GM12878 (cell line): ENCODE measurements around the gene ADGRL3. TPM values are rescaled to one million over a fixed set of nuclear protein-coding genes. Genes with fewer than 3 reads are reported as not detected.

Source experiments
- ATAC-seq: fragments of 200-7000 bp; cut with Tn5 transposase; 3 replicates; pipeline ENCODE4 v1.9.1; 2020; ENCODE audit warnings: mild to moderate bottlenecking, moderate library complexity
- BruUV-seq: library from RNA; stranded (reverse); fragments of 400-500 nt; replicated peaks from 2 replicates; lab custom pipeline; 2021; lab: Mats Ljungman, UMichigan
- CTCF ChIA-PET: fragments of 300-600 bp; sonication (Branson Sonifier 250); formaldehyde crosslinking; extraction: SDS; loops from one replicate; lab custom pipeline; 2021; ENCODE audit warnings: inconsistent platforms; lab: Yijun Ruan, JAX
- POLR2A ChIA-PET: fragments of 350-600 bp; formaldehyde crosslinking; extraction: SDS; loops from one replicate; lab custom pipeline; 2021; ENCODE audit warnings: inconsistent platforms; lab: Charles Lee
- RAD21 ChIA-PET: fragments of 300-600 bp; sonication (Branson Sonifier 250); formaldehyde crosslinking; loops from one replicate; lab custom pipeline; 2023; ENCODE audit warnings: antibody characterized with exemption; ENCODE audit not compliant: unreplicated experiment; lab: Charles Lee
- SMC1A ChIA-PET: fragments of 300-600 bp; sonication (Branson Sonifier 250); formaldehyde crosslinking; loops from one replicate; lab custom pipeline; 2023; ENCODE audit not compliant: unreplicated experiment, uncharacterized antibody; lab: Charles Lee
- DNase-seq: peaks from one replicate; pipeline ENCODE4 v3.0.0-alpha.2; 2011; ENCODE audit warnings: low read depth, low spot score
- FAIRE-seq: peaks from 3 replicates; lab custom pipeline; 2011; peaks lifted over from hg19 to GRCh38; lab: Jason Lieb, UNC
- H2AFZ ChIP-seq: 2 replicates; pipeline ENCODE4 v1.6.0; 2011; ENCODE audit warnings: low read depth, low read length, control low read depth; ENCODE audit not compliant: control insufficient read depth
- H3K27ac ChIP-seq: 2 replicates; pipeline ENCODE4 v1.5.1; 2011; ENCODE audit warnings: control low read depth; ENCODE audit not compliant: control insufficient read depth, insufficient read depth
- H3K27me3 ChIP-seq, 2 experiments: replicated peaks in 1 of 2; 2 replicates each; pipeline versions ENCODE4 v1.6.0 to v1.6.1; 2011; ENCODE audit warnings: low read length in 1 of 2; ENCODE audit not compliant: control insufficient read depth in 2 of 2, insufficient read depth in 2 of 2
- H3K36me3 ChIP-seq, 2 experiments: 2 replicates each; pipeline ENCODE4 v1.5.1; 2011; ENCODE audit warnings: low read length in 1 of 2; ENCODE audit not compliant: control insufficient read depth in 2 of 2, insufficient read depth in 2 of 2
- H3K4me1 ChIP-seq: 2 replicates; pipeline ENCODE4 v1.6.1; 2011; ENCODE audit warnings: mild to moderate bottlenecking, low read length, moderate library complexity, mixed read lengths; ENCODE audit not compliant: control insufficient read depth, insufficient read depth
- H3K4me2 ChIP-seq: 2 replicates; pipeline ENCODE4 v1.6.0; 2011; ENCODE audit warnings: control low read depth; ENCODE audit not compliant: control insufficient read depth, insufficient read depth
- H3K4me3 ChIP-seq: fragments of 200-600 bp; sonication (generic); 2 replicates; pipeline ENCODE4 v1.5.1; 2016
- H3K79me2 ChIP-seq: 2 replicates; pipeline ENCODE4 v1.6.0; 2011; ENCODE audit warnings: low read length; ENCODE audit not compliant: control insufficient read depth, insufficient read depth
- H3K9ac ChIP-seq: 2 replicates; pipeline ENCODE4 v1.8.0; 2011; ENCODE audit warnings: low read length, control low read depth, mixed read lengths; ENCODE audit not compliant: control insufficient read depth, insufficient read depth
- H3K9me3 ChIP-seq: replicated peaks from 3 replicates; pipeline ENCODE4 v1.5.1; 2011; ENCODE audit warnings: mild to moderate bottlenecking, low read length; ENCODE audit not compliant: control insufficient read depth, insufficient read depth
- H4K20me1 ChIP-seq: 2 replicates; pipeline ENCODE4 v1.6.0; 2011; ENCODE audit not compliant: control insufficient read depth, insufficient read depth
- BACH1 ChIP-seq: fragments of 450-650 bp; IDR thresholded peaks from 2 replicates; pipeline ENCODE4 v1.6.1; 2017; ENCODE audit warnings: mild to moderate bottlenecking, borderline replicate concordance
- CREB1 ChIP-seq: IDR thresholded peaks from 2 replicates; pipeline ENCODE4 v1.6.1; 2012; ENCODE audit warnings: low read depth, mild to moderate bottlenecking, inconsistent platforms
- FOXM1 ChIP-seq: IDR thresholded peaks from 2 replicates; pipeline ENCODE4 v1.6.1; 2012; ENCODE audit warnings: low read depth, mild to moderate bottlenecking, inconsistent platforms, low read length, moderate library complexity
- NRF1 ChIP-seq: conservative IDR thresholded peaks from 2 replicates; pipeline ENCODE4 v1.6.1; 2011; ENCODE audit warnings: mild to moderate bottlenecking, low read depth, low read length, improper control_type of control experiment
- POU2F2 ChIP-seq: IDR thresholded peaks from 3 replicates; pipeline ENCODE4 v1.6.1; 2011; ENCODE audit warnings: low read depth, mild to moderate bottlenecking, low read length, borderline replicate concordance
- RAD21 ChIP-seq: IDR thresholded peaks from 2 replicates; pipeline ENCODE4 v1.6.1; 2011; ENCODE audit warnings: mild to moderate bottlenecking, low read depth, low read length, moderate library complexity; ENCODE audit not compliant: insufficient read depth
- RELB ChIP-seq: fragments of 450-650 bp; IDR thresholded peaks from 2 replicates; pipeline ENCODE4 v1.6.1; 2017; ENCODE audit warnings: low read depth, mild to moderate bottlenecking, moderate library complexity
- SKIL ChIP-seq: fragments of 450-650 bp; IDR thresholded peaks from 2 replicates; pipeline ENCODE4 v1.6.1; 2017; ENCODE audit warnings: mild to moderate bottlenecking, low read depth, inconsistent platforms; ENCODE audit not compliant: poor library complexity, severe bottlenecking
- STAT3 ChIP-seq: IDR thresholded peaks from 2 replicates; pipeline ENCODE4 v1.6.1; 2011; ENCODE audit warnings: low read depth, low read length, improper control_type of control experiment
- WGBS: methylation state at CpG from one replicate; pipeline ENCODE4 v1.1.6; 2016; ENCODE audit warnings: low lambda C conversion rate; ENCODE audit not compliant: insufficient replicate concordance, insufficient coverage; ENCODE audit errors: missing lambda C conversion rate; 5-methylcytosine and 5-hydroxymethylcytosine counted together
- in situ Hi-C: fragments of 300-500 bp; cut with MboI; formaldehyde crosslinking; loops from 9 replicates; pipeline ENCODE4 v1.14.3; 2018; ENCODE audit warnings: mixed read lengths
- intact Hi-C: fragments of 100-400 bp; cut with micrococcal nuclease; formaldehyde crosslinking; loops from one replicate; pipeline ENCODE4 v1.14.2; 2022; ENCODE audit not compliant: unreplicated experiment
- polyA plus RNA-seq, 11 experiments: library from polyadenylated mRNA; depleted of rRNA in 4 of 11; unstranded in 6 of 11; stranded (reverse) in 5 of 11; fragments of >200 nt; fragmentation: Nextera tagmentation in 4 of 11; fragmentation: Illumina TruSeq in 1 of 11; extraction: Ambion mirVana in 4 of 11; extraction: Trizol in 1 of 11; gene quantifications; 1 replicate in 1 of 11; 2 replicates in 10 of 11; pipeline versions ENCODE4 v1.2.1 to v1.2.3, GENCODE V29; 2011 to 2016; ENCODE audit warnings: inconsistent platforms in 2 of 11, missing spikeins in 2 of 11, low read depth in 1 of 11
- total RNA-seq, 4 experiments: library from RNA; depleted of rRNA in 3 of 4; stranded (reverse); fragments of >200 nt in 3 of 4; fragmentation: Illumina TruSeq in 1 of 4; extraction: Trizol in 1 of 4; gene quantifications; 2 replicates each; pipeline versions ENCODE4 v1.2.1 to v1.2.3, GENCODE V29; 2013 to 2021
- TF ChIP-seq, protein P1 (sequence below): IDR thresholded peaks from 2 replicates; pipeline ENCODE4 v1.6.1; 2012; ENCODE audit warnings: low read depth, low read length, improper control_type of control experiment

Gene ADGRL3
- total and polyA plus RNA-seq, 10 of the 15 experiments (the other 5 are each of a cell fraction or from before 2014, with no cell fraction given) = 1.1 TPM; not detected in 9

- Histone ChIP-seq H4K20me1 (no peaks in the 10 kb centered on the region), H3K79me2 (no peaks in the 10 kb centered on the region), H3K4me3 (no peak overlapping the region), H3K4me2 (no peak overlapping the region), H3K9me3 (no peaks in the 10 kb centered on the region), H3K36me3 (no peaks in the 10 kb centered on the region), H3K27ac (no peak overlapping the region), H2AFZ (no peak overlapping the region), H3K27me3 (no peaks in the 10 kb centered on the region), H3K4me1 (no peaks in the 10 kb centered on the region), H3K9ac (no peak overlapping the region)
- ChIA-PET CTCF (interaction anchor here (0.7 to 0.9 kb wide), 2 partner anchors 8 to 161 kb away, joined by 3 read pairs; no protein-coding TSS in a partner anchor), RAD21 (interaction anchor here (0.6 kb wide), 1 partner anchor 455 kb away, joined by 3 read pairs; no protein-coding TSS in a partner anchor), POLR2A (no interaction called here), SMC1A (interaction anchor here (0.5 to 1.3 kb wide), 5 partner anchors 11 to 517 kb away, joined by 3 to 4 read pairs (median 3); no protein-coding TSS in a partner anchor)
- no peak for TF ChIP-seq FOXM1
- 17% methylated on average over 4 of the region's 4 CpGs for WGBS
- in situ Hi-C loops = no loop called here
- no TSS peak for BruUV-seq
- ATAC-seq (no peak), DNase-seq (no peak), FAIRE-seq (no peak)
- intact Hi-C loops = no loop called here
Measured at GRCh38 chr4:62058571-62058970, 858.4 kb downstream of the ADGRL3 start.

DNA sequence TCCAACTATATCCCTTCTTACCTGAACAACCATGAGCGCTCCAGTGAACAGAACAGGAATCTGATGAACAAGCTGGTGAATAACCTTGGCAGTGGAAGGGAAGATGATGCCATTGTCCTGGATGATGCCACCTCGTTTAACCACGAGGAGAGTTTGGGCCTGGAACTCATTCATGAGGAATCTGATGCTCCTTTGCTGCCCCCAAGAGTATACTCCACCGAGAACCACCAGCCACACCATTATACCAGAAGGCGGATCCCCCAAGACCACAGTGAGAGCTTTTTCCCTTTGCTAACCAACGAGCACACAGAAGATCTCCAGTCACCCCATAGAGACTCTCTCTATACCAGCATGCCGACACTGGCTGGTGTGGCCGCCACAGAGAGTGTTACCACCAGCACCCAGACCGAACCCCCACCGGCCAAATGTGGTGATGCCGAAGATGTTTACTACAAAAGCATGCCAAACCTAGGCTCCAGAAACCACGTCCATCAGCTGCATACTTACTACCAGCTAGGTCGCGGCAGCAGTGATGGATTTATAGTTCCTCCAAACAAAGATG lies 870.2 kb downstream of the ADGRL3 start:
- ChIA-PET CTCF (interaction anchor here (0.6 kb wide), 1 partner anchor 235 kb away, joined by 3 read pairs; no protein-coding TSS in a partner anchor), SMC1A (interaction anchor here (0.6 kb wide), 1 partner anchor 818 kb away, joined by 3 read pairs; no protein-coding TSS in a partner anchor)
- no peak overlapping the region for H3K4me3 ChIP-seq

More for the DNA sequence above, 870.2 kb downstream of the ADGRL3 start:
- no peak overlapping the region for H3K4me2 ChIP-seq
- in situ Hi-C loops = no loop called here
- WGBS = 40% methylated on average over 14 of the region's 14 CpGs
- no peak for TF ChIP-seq RAD21
- no peak for TF ChIP-seq NRF1
- no peak for TF ChIP-seq BACH1
- TF ChIP-seq RELB = no peak
- TF ChIP-seq STAT3 = no peak
- TF ChIP-seq SKIL = no peak
- TF ChIP-seq CREB1 = no peak
- no peak for TF ChIP-seq POU2F2
- TF ChIP-seq, protein P1, sequence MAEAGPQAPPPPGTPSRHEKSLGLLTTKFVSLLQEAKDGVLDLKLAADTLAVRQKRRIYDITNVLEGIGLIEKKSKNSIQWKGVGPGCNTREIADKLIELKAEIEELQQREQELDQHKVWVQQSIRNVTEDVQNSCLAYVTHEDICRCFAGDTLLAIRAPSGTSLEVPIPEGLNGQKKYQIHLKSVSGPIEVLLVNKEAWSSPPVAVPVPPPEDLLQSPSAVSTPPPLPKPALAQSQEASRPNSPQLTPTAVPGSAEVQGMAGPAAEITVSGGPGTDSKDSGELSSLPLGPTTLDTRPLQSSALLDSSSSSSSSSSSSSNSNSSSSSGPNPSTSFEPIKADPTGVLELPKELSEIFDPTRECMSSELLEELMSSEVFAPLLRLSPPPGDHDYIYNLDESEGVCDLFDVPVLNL = no peak
- no peaks in the 10 kb centered on the region for H4K20me1 ChIP-seq
- H3K4me1 ChIP-seq = no peaks in the 10 kb centered on the region
- no peaks in the 10 kb centered on the region for H3K27me3 ChIP-seq
- ChIA-PET RAD21 (no interaction called here), POLR2A (no interaction called here)
- no peak overlapping the region for H2AFZ ChIP-seq
- H3K36me3 ChIP-seq = no peaks in the 10 kb centered on the region
- intact Hi-C loops = no loop called here
- no peak overlapping the region for H3K27ac ChIP-seq
- no peaks in the 10 kb centered on the region for H3K79me2 ChIP-seq
- BruUV-seq = no TSS peak
- H3K9ac ChIP-seq = no peak overlapping the region
- ATAC-seq (no peak; the same call in 2 of the 3 replicates), FAIRE-seq (no peak), DNase-seq (no peak)
- no peaks in the 10 kb centered on the region for H3K9me3 ChIP-seq
